Measurements from ENCODE around the gene CMTM5. TPM values are rescaled to one million over a fixed set of nuclear protein-coding genes. Genes with fewer than 3 reads are reported as not detected.
"Not testable (repeated sequence)": the region's sequence is repeated elsewhere in the genome, so short reads cannot be mapped to it uniquely, and the experiment has no call there.

The CMTM5 gene
- total RNA-seq, 1 donor: not detected

DNA sequence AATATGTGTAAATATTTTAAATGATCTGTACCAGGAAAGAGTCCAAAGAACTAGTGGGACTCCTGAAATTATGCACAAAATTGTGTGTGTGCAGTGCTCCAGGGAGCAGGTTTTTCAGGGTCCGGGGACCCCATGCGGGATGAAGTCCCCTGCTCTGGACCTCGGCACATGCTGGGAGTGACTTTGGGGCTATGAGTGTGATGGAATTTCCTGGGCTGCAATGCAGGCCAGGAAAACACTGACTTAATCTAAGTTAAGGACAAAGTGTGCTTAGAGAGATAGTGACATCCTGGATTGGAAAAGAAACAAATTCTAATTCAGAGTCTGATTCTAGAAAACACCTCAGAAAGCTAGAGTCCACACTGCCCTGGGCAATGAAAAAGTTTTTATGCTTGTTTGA, 37.4 kb downstream of the CMTM5 start:
- DNase-seq (ENCODE audit: low read depth): no peak
- TF ChIP-seq, protein P1, sequence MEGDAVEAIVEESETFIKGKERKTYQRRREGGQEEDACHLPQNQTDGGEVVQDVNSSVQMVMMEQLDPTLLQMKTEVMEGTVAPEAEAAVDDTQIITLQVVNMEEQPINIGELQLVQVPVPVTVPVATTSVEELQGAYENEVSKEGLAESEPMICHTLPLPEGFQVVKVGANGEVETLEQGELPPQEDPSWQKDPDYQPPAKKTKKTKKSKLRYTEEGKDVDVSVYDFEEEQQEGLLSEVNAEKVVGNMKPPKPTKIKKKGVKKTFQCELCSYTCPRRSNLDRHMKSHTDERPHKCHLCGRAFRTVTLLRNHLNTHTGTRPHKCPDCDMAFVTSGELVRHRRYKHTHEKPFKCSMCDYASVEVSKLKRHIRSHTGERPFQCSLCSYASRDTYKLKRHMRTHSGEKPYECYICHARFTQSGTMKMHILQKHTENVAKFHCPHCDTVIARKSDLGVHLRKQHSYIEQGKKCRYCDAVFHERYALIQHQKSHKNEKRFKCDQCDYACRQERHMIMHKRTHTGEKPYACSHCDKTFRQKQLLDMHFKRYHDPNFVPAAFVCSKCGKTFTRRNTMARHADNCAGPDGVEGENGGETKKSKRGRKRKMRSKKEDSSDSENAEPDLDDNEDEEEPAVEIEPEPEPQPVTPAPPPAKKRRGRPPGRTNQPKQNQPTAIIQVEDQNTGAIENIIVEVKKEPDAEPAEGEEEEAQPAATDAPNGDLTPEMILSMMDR (IDR thresholded peaks at IDR 0.05; ENCODE audit: insufficient read depth, low read depth, low read length): no peak

DNA sequence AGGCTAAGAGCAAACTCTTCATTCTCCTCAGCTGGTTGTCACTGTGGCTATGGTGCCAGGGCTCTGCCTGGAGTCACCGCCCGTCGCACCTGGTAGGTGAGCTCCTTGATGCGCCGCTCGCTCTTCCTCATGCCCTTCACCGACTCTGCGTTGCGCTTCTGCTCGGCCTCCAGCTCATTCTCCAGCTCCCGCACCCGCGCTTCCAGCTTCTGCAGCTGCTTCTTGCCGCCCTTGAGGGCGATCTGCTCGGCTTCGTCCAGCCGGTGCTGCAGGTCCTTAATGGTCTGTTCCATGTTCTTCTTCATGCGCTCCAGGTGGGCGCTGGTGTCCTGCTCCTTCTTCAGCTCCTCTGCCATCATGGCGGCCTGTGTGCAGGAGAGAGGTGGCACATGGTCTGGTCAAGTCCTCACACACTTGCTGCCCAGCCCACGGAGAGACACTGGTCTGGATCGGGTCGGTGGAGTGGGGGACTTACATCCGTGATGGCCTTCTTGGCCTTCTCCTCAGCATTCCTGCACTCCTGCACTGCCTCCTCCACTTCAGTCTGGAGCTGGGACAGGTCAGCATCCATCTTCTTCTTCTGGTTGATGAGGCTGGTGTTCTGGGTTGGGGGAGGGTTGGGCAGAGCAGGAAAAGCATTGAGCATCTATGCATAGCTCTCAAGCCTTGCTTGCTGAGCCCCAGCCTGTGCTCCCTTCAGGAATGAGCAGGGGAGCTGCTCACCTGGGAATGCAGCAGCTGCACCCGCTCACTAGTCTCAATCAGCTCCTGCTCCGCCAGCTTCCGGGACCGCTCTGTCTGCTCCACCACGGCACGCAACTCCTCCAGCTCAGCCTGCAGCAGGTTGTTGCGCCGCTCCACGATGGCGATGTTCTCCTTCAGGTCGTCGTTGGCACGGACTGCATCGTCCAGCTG, 38.3 kb downstream of the CMTM5 start:
- no peak overlapping the region for H3K4me3 ChIP-seq (ENCODE audit: low read depth, low read length)
- TF ChIP-seq, protein P1 (IDR thresholded peaks at IDR 0.05; ENCODE audit: insufficient read depth, low read depth, low read length): no peak
- DNase-seq (ENCODE audit: low read depth): no peak

More for the DNA sequence above, 37.4 kb downstream of the CMTM5 start:
- H3K4me3 ChIP-seq (ENCODE audit: low read depth, low read length): no peak overlapping the region

DNA sequence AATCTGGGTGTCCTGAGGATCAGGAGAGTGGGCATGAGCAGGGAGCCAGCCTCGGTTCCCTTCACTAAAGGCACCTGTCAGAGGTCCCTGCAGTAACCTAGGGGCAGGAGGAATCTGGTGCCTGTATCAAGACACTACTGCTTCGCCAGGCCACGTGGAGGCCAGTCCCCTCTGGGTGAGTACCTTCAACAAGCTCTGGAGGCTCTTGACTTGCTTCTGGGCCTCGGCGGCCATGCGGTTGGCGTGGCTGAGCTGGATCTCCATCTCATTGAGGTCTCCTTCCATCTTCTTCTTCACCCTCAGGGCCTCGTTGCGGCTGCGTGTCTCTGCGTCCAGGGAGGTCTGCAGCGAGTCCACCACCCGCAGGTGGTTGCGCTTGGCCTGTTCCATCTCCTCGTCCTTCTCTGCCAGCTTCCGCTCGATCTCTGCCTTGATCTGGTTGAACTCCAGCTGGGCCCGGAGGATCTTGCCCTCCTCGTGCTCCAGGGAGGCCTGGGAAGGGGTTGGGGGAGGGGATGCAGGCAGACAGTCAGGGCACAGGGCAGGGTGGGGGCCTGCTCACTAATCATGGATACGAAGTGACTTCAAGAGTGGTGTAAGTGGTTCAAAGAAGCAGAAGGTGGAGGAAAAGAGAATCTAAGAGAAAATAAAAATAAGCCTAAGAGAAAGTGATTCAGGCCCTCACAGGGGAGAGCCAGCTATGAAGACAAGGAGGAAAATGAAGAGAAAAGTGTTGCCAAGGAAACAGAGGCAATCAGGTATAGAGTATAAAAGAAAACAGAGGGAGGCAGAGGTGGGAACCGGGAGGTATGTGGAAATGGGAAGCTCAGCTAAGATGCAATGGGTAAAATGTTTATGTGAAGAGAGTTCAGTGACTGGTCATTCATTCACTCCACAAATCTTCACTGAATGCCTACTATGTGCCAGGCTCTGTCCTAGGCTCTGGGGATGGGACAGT, 39.3 kb downstream of the CMTM5 start:
- TF ChIP-seq, protein P1 (IDR thresholded peaks at IDR 0.05; ENCODE audit: insufficient read depth, low read depth, low read length): no peak
- DNase-seq (ENCODE audit: low read depth): no peak
- no peak overlapping the region for H3K4me3 ChIP-seq (ENCODE audit: low read depth, low read length)

DNA sequence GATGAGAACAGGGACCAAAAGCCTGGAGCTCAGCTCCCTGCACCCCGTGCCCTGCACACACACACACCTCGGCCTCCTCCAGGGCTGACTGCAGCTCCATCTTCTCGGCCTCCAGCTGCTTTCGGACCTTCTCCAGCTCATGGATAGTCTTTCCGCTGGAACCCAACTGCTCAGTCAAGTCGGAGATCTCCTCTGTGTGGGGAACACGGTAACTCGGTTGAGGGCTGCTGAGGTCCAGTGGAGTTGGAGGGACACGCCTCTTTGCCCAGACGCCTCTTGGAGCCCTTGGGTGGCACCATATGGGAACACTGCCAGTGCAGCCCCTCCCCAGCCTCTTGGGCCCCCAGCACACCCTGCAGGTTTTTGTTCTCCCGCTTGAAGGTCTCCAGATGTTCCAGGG, 40.0 kb downstream of the CMTM5 start:
- no peak for DNase-seq (ENCODE audit: low read depth)
- no peak overlapping the region for H3K4me3 ChIP-seq (ENCODE audit: low read depth, low read length)
- TF ChIP-seq, protein P1 (IDR thresholded peaks at IDR 0.05; ENCODE audit: insufficient read depth, low read depth, low read length): no peak

DNA sequence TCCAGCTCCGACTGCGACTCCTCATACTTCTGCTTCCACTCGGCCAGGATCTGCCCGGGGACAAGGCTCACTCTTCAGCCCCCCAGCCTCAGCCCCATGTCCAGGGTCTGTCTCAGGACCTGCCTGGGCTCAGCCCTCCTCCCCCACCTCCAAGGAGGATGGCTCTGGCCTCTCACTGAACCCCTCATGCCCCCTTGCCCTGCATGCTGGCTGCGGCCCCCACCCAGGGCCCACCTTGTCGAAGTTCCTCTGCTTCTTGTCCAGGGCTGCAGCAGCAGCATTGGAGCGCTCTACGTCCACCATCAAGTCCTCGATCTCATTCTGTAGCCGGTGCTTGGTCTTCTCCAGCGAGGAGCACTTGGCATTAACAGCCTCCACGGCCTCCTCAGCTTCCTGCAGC, 40.4 kb downstream of the CMTM5 start:
- DNase-seq (ENCODE audit: low read depth); H3K4me3 ChIP-seq (ENCODE audit: low read depth, low read length): not testable (repeated sequence)

DNA sequence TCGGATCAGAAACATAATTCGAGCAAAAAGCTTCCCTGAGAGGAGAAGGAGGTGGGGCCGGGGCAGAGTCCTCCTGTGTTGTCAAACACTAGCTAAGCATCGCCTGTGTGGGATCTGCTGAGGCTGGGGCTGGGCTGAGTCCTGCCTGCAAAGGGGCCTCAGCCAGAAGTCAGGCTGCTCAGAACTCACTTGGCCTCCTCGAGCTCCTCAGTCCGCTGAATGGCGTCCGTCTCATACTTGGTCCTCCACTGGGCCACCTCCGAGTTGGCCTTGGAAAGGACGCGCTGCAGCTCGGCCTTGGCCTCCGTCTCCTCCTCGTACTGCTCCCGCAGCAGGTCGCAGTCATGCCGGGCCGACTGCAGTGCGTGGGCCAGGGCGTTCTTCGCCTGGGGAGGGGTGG, 41.2 kb downstream of the CMTM5 start:
- TF ChIP-seq, protein P1 (IDR thresholded peaks at IDR 0.05; ENCODE audit: insufficient read depth, low read depth, low read length): no peak
- DNase-seq (ENCODE audit: low read depth): no peak

DNA sequence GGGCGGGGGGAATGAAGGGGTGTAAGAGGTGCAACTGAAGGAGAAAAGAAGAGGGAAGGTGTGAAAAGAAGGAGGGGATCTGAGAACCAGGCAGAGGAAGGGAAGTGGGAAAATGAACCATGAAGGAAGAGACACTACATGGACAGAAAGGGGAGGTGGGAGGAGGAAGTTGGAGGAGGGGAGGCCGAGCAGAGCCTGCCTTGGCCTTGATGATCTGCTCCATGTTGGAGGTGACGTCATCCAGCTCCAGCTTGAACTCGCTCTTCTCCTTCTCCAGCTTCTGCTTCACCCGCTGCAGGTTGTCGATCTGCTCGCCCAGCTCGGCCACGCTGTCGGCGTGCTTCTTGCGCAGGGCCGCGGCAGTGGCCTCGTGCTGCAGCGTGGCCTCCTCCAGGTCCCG, 42.8 kb downstream of the CMTM5 start:
- not testable (repeated sequence) for DNase-seq (ENCODE audit: low read depth)

More for the DNA sequence above, 41.2 kb downstream of the CMTM5 start:
- no peak overlapping the region for H3K4me3 ChIP-seq (ENCODE audit: low read depth, low read length)

More for the DNA sequence above, 42.8 kb downstream of the CMTM5 start:
- H3K4me3 ChIP-seq (ENCODE audit: low read depth, low read length): not testable (repeated sequence)
